ENCODE measurements around the gene IL2RG. TPM values are rescaled to one million over a fixed set of nuclear protein-coding genes. Genes with fewer than 3 reads are reported as not detected.

The IL2RG gene
- total RNA-seq, 1 experiment from 2014 or later = not detected

DNA sequence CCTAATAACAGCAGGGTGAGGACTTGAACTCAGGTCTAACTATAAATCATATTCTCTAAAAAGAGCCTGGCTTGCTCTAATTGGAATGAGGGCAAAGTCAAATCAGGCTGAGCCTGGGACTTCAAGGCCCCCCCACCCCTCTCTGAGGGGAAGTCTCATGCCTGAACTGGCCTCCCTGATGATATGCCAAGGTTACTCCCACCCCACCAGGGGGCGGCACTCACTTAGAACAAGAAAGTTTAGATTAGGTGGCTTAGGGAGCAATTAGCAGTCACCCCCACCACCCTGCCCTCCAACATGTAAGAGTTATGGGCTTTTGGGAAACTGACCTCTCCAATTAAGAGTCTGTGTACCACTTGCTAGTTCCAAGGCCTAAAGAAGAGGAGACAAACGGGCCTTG is 13.1 kb downstream of the IL2RG start:
- H3K27me3 Mint-ChIP-seq (ENCODE audit: low read depth) = peaks cover 52% of the 10 kb centered on the region
- Histone ChIP-seq H3K23me2 (ENCODE audit: insufficient read length, low read depth, low read length, poor library complexity, severe bottlenecking) (peaks cover 7% of the 10 kb centered on the region), H4K5ac (ENCODE audit: insufficient read length, low read depth, low read length) (no peak overlapping the region), H2AK5ac (ENCODE audit: insufficient read length, low read length) (no peak overlapping the region), H4K8ac (replicated peaks; ENCODE audit: insufficient read length, low read depth, low read length) (no peak overlapping the region), H3K27me3 (ENCODE audit: insufficient read depth, low read length) (no peaks in the 10 kb centered on the region; the same call in 1 of the 2 replicates), H3K18ac (ENCODE audit: insufficient read length, low read depth, low read length) (no peak overlapping the region), H3K23ac (ENCODE audit: insufficient read length, low read depth, low read length) (no peak overlapping the region), H3K14ac (ENCODE audit: insufficient read depth, low read length) (no peak overlapping the region), H4K91ac (ENCODE audit: insufficient read length, low read depth, low read length) (no peak overlapping the region), H2BK120ac (ENCODE audit: low read depth, low read length, poor library complexity, severe bottlenecking) (no peak overlapping the region), H3K4ac (ENCODE audit: low read depth, low read length) (no peak overlapping the region), H2BK5ac (ENCODE audit: insufficient read length, low read length) (no peak overlapping the region), H3T11ph (ENCODE audit: low read length) (no peak overlapping the region), H3K27ac (ENCODE audit: insufficient read length, low read depth, low read length) (no peak overlapping the region), H2AFZ (ENCODE audit: low read length) (no peak overlapping the region), H3K9ac (ENCODE audit: extremely low read depth, insufficient read length, low read length) (no peak overlapping the region), H3K56ac (ENCODE audit: insufficient read length, low read depth, low read length) (no peak overlapping the region), H3K79me1 (ENCODE audit: insufficient read depth, low read depth, low read length, poor library complexity, severe bottlenecking) (no peaks in the 10 kb centered on the region), H2BK12ac (ENCODE audit: insufficient read length, low read depth, low read length) (no peak overlapping the region), H3K4me1 (ENCODE audit: insufficient read depth, low read length) (peaks cover 6% of the 10 kb centered on the region; the same call in 1 of the 2 replicates), H3K79me2 (ENCODE audit: insufficient read depth, low read length) (no peaks in the 10 kb centered on the region), H3K9me3 (ENCODE audit: control insufficient read depth, low read depth, low read length) (peaks cover 4% of the 10 kb centered on the region), H4K20me1 (ENCODE audit: control insufficient read depth, insufficient read depth, insufficient read length) (no peaks in the 10 kb centered on the region), H2BK15ac (ENCODE audit: low read depth, low read length) (no peak overlapping the region), H2BK20ac (ENCODE audit: low read depth, low read length, poor library complexity, severe bottlenecking) (no peak overlapping the region), H3K4me2 (ENCODE audit: insufficient read depth, insufficient read length, low read length) (peak overlapping the region; percentile 35)
- TF ChIP-seq CTCF (conservative IDR thresholded peaks at IDR 0.05) = peak; percentile 48
- H3K27ac Mint-ChIP-seq = 0 out of 7 replicates have a peak overlapping the region, but pooled peaks of 1 of the 3 experiments have one; percentile 7
- peak overlapping the region; percentile 46 to 74; a peak in 2 of 5 replicates for H3K4me3 Mint-ChIP-seq
- DNase-seq = no peak
- H3K4me1 Mint-ChIP-seq = peaks cover 43 to 55% of the 10 kb centered on the region in 2 experiments
- H3K36me3 Mint-ChIP-seq (ENCODE audit: insufficient read depth in 1 of 3, low read depth in 3 of 3) = peaks cover 0 to 8% (median 5%) of the 10 kb centered on the region in 3 experiments; a peak in 5 of 7 replicates
- no CpG with 5 or more reads among the region's 2 CpGs for WGBS (ENCODE audit: extremely low coverage, insufficient read length, low lambda C conversion rate)
- H3K9me3 Mint-ChIP-seq = peaks cover 67 to 74% of the 10 kb centered on the region in 2 experiments
